Smooth muscle cell (in vitro differentiated cells): ENCODE results near the gene CALML3. TPM values are rescaled to one million over a fixed set of nuclear protein-coding genes. Genes with fewer than 3 reads are reported as not detected.

Source experiments
- DNase-seq: peaks from one replicate; lab custom pipeline; 2025; ENCODE audit not compliant: unreplicated experiment; lab: John Stamatoyannopoulos, UW
- H2AFZ ChIP-seq: fragments of 200-600 bp; sonication (generic); 2 replicates; pipeline ENCODE4 v1.6.0; 2016; ENCODE audit warnings: antibody characterized with exemption, low read depth, mild to moderate bottlenecking
- H3F3A ChIP-seq: fragments of 200-600 bp; sonication (generic); 2 replicates; pipeline ENCODE4 v1.6.0; 2017; ENCODE audit warnings: antibody characterized with exemption, low read depth
- H3K27ac ChIP-seq: fragments of 200-600 bp; sonication (generic); 2 replicates; pipeline ENCODE4 v1.5.1; 2016; ENCODE audit warnings: low read depth, mild to moderate bottlenecking
- H3K27me3 ChIP-seq: fragments of 200-600 bp; sonication (generic); 2 replicates; pipeline ENCODE4 v1.6.1; 2016; ENCODE audit warnings: low read depth, mild to moderate bottlenecking
- H3K36me3 ChIP-seq: fragments of 200-600 bp; sonication (generic); 2 replicates; pipeline ENCODE4 v1.5.1; 2016; ENCODE audit warnings: low read depth
- H3K4me1 ChIP-seq: fragments of 200-600 bp; sonication (generic); 2 replicates; pipeline ENCODE4 v1.5.1; 2016; ENCODE audit warnings: low read depth
- H3K4me2 ChIP-seq: fragments of 200-600 bp; sonication (generic); 2 replicates; pipeline ENCODE4 v1.6.0; 2016; ENCODE audit warnings: mild to moderate bottlenecking
- H3K4me3 ChIP-seq: fragments of 200-600 bp; sonication (generic); 2 replicates; pipeline ENCODE4 v1.5.1; 2016; ENCODE audit warnings: mild to moderate bottlenecking
- H3K79me2 ChIP-seq: fragments of 200-600 bp; sonication (generic); 2 replicates; pipeline ENCODE4 v1.6.0; 2016; ENCODE audit warnings: low read depth, mild to moderate bottlenecking
- H3K9ac ChIP-seq: fragments of 200-600 bp; sonication (generic); 2 replicates; pipeline ENCODE4 v1.6.0; 2016; ENCODE audit warnings: low read depth
- H3K9me3 ChIP-seq: fragments of 200-600 bp; sonication (generic); replicated peaks from 2 replicates; pipeline ENCODE4 v1.5.1; 2016; ENCODE audit warnings: low read depth
- H4K20me1 ChIP-seq: fragments of 200-600 bp; sonication (generic); 2 replicates; pipeline ENCODE4 v1.6.0; 2016; ENCODE audit warnings: low read depth
- CTCF ChIP-seq: fragments of 200-600 bp; sonication (generic); IDR thresholded peaks from 2 replicates; pipeline ENCODE4 v1.5.1; 2017; ENCODE audit warnings: borderline replicate concordance, mild to moderate bottlenecking, antibody characterized with exemption; ENCODE audit not compliant: insufficient read depth, poor library complexity, severe bottlenecking
- WGBS: methylation state at CpG from one replicate; pipeline ENCODE4 v1.1.7; 2016; ENCODE audit warnings: low lambda C conversion rate; 5-methylcytosine and 5-hydroxymethylcytosine counted together
- polyA plus RNA-seq: library from polyadenylated mRNA; unstranded; fragments of >200 nt; fragmentation: Nextera tagmentation; extraction: Ambion mirVana; gene quantifications from 2 replicates; pipeline ENCODE4 v1.2.1, GENCODE V29; 2016
- total RNA-seq: library from RNA; depleted of rRNA; stranded (reverse); fragments of >200 nt; gene quantifications from 2 replicates; pipeline ENCODE4 v1.2.3, GENCODE V29; 2014

Gene CALML3
- total and polyA plus RNA-seq, 2 experiments from 2014 or later: 0.49 TPM; not detected in 1

- no peaks in the 10 kb centered on the region for H3K27me3 ChIP-seq
- no peak overlapping the region for H3K27ac ChIP-seq
- H3K79me2 ChIP-seq: no peaks in the 10 kb centered on the region
- no peak overlapping the region for H3K4me2 ChIP-seq
- TF ChIP-seq CTCF: no peak
- H3K9ac ChIP-seq: no peak overlapping the region
- WGBS: 93% methylated on average over 7 of the region's 7 CpGs
- H4K20me1 ChIP-seq: no peaks in the 10 kb centered on the region
- no peaks in the 10 kb centered on the region for H3K36me3 ChIP-seq
- H2AFZ ChIP-seq: no peak overlapping the region
- no peaks in the 10 kb centered on the region for H3K9me3 ChIP-seq
- no peak overlapping the region for H3K4me3 ChIP-seq
- H3K4me1 ChIP-seq: no peaks in the 10 kb centered on the region
- no peaks in the 10 kb centered on the region for H3F3A ChIP-seq
- DNase-seq: no peak
Measured at GRCh38 chr10:5491477-5491876, 33.3 kb upstream of the CALML3 start.

GRCh38 chr10:5492322-5492855 is 32.4 kb upstream of the CALML3 start:
- Histone ChIP-seq H3K4me3 (no peak overlapping the region), H3K4me1 (no peaks in the 10 kb centered on the region), H4K20me1 (no peaks in the 10 kb centered on the region), H3K36me3 (no peaks in the 10 kb centered on the region), H3K9me3 (no peaks in the 10 kb centered on the region), H3K27ac (no peak overlapping the region), H3K79me2 (no peaks in the 10 kb centered on the region), H2AFZ (no peak overlapping the region), H3K9ac (no peak overlapping the region), H3K27me3 (no peaks in the 10 kb centered on the region), H3F3A (no peaks in the 10 kb centered on the region), H3K4me2 (no peak overlapping the region)
- no peak for TF ChIP-seq CTCF
- WGBS: 93% methylated on average over 4 of the region's 4 CpGs
- no peak for DNase-seq

DNA sequence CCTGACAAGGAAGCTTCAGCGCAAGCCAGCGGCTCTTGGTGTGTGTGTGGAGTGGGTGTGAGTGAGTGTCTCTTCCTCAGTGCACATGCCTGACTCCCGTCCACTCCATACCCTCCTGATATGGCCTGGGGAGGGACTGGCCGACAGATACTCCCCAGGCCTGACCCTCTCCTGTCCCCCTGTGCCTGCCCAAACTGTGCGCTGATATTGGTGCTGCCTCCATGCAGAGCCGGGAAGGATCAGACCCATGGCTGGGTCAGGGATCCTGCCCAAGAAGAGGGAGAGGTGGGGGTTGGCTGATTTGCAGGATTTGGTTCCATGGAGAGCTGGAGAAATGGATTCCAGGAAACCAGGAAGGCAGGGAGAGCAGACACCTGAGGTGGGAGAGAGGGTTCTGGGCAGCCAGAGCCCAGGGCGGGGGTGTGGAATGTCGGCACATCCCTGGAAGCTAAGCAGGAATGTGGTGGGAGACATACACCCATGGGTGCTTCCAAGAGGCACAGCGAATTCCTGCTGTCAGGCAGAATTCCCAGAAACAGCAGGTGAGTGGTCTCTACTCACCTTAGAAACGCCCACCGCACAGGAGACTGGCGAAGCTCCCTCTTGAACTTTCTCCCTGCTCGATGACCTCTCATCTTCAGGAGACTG is 31.7 kb upstream of the CALML3 start:
- WGBS: 97% methylated on average over 13 of the region's 13 CpGs
- no peak overlapping the region for H3K9ac ChIP-seq
- no peak for TF ChIP-seq CTCF
- H3K27ac ChIP-seq: no peak overlapping the region
- H3K79me2 ChIP-seq: no peaks in the 10 kb centered on the region
- no peak overlapping the region for H2AFZ ChIP-seq
- no peaks in the 10 kb centered on the region for H3F3A ChIP-seq
- no peaks in the 10 kb centered on the region for H3K9me3 ChIP-seq
- H4K20me1 ChIP-seq: no peaks in the 10 kb centered on the region
- no peak overlapping the region for H3K4me2 ChIP-seq
- no peak overlapping the region for H3K4me3 ChIP-seq
- no peaks in the 10 kb centered on the region for H3K36me3 ChIP-seq
- no peaks in the 10 kb centered on the region for H3K4me1 ChIP-seq
- H3K27me3 ChIP-seq: no peaks in the 10 kb centered on the region
- DNase-seq: no peak

DNA sequence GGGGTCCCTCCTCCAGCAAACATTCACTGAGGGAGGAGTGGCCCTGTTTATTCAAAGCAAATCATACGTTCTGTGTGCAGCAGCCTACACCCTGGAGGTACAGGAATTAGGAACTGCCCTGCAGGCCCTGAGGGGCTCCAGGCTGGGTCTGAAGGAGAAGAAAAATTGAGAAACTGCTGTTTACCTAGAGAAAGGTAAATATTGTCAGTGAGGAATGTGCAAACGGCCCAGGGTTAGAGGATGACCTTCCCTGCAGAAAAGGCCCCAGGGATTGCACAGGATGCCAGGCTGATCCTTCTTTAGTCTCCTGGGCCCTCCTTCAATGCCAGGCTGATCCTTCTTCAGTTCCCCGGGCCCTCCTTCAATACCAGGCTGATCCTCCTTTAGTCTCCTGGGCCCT is 31.1 kb upstream of the CALML3 start:
- no peak for DNase-seq
- no peak for TF ChIP-seq CTCF
- Histone ChIP-seq H3K9me3 (no peaks in the 10 kb centered on the region), H3K36me3 (no peaks in the 10 kb centered on the region), H3K27ac (no peak overlapping the region), H3K4me3 (no peak overlapping the region), H4K20me1 (no peaks in the 10 kb centered on the region), H3K27me3 (no peaks in the 10 kb centered on the region), H3K4me2 (no peak overlapping the region), H3K79me2 (no peaks in the 10 kb centered on the region), H3K4me1 (no peaks in the 10 kb centered on the region), H3F3A (no peaks in the 10 kb centered on the region), H2AFZ (no peak overlapping the region), H3K9ac (no peak overlapping the region)
- WGBS: 80% methylated on average over 3 of the region's 3 CpGs
